Subcutaneous abdominal adipose tissue (tissue), 5 donors: Measurements from ENCODE around the gene TIMM17B.

ENCODE experiments used
- H3K27ac ChIP-seq: one replicate; pipeline ENCODE4 v1.7.0; 2013; ENCODE audit warnings: low read depth, mild to moderate bottlenecking, inconsistent platforms, low read length, moderate library complexity
- H3K27me3 ChIP-seq, 5 donors: one replicate each; pipeline ENCODE4 v1.7.0; 2013; ENCODE audit warnings: low read length in 5 of 5, inconsistent platforms in 1 of 5; ENCODE audit not compliant: control insufficient read depth in 5 of 5, insufficient read depth in 4 of 5
- H3K36me3 ChIP-seq, 5 donors: one replicate each; pipeline ENCODE4 v1.7.0; 2013; ENCODE audit warnings: low read length in 5 of 5; ENCODE audit not compliant: control insufficient read depth in 5 of 5, insufficient read depth in 5 of 5
- H3K4me1 ChIP-seq, 5 donors: one replicate each; pipeline ENCODE4 v1.7.0; 2013; ENCODE audit warnings: low read length in 5 of 5, mild to moderate bottlenecking in 3 of 5, moderate library complexity in 1 of 5; ENCODE audit not compliant: control insufficient read depth in 5 of 5, insufficient read depth in 5 of 5
- H3K4me3 ChIP-seq, 5 donors: one replicate each; pipeline ENCODE4 v1.7.0; 2013; ENCODE audit warnings: low read length in 5 of 5, low read depth in 1 of 5
- H3K9ac ChIP-seq, 5 donors: one replicate each; pipeline ENCODE4 v1.7.0; 2013; ENCODE audit warnings: low read length in 5 of 5, mild to moderate bottlenecking in 4 of 5, moderate library complexity in 3 of 5
- H3K9me3 ChIP-seq, 5 donors: one replicate each; pipeline ENCODE4 v1.7.0; 2013; ENCODE audit warnings: low read length in 5 of 5; ENCODE audit not compliant: control insufficient read depth in 5 of 5
- donor health status: healthy.
- donor health status: healthy.
- donor health status: healthy.
- donor health status: healthy.
- donor health status: healthy.

The TIMM17B gene

GRCh38 chrX:48919360-48919841, 21.8 kb upstream of the TIMM17B start:
- peaks cover 0 to 27% (median 26%) of the 10 kb centered on the region in 5 donors for H3K4me1 ChIP-seq
- no peaks in the 10 kb centered on the region for H3K9me3 ChIP-seq
- H3K4me3 ChIP-seq, result peak overlapping the region; percentile 43 to 64 (median 58)
- peak overlapping the region in 2 of 5 donors; percentile 17 to 45 for H3K9ac ChIP-seq
- peaks cover 0 to 17% (median 3%) of the 10 kb centered on the region in 5 donors for H3K27me3 ChIP-seq
- H3K36me3 ChIP-seq, result peaks cover 0 to 37% (median 23%) of the 10 kb centered on the region in 5 donors
- H3K27ac ChIP-seq, result peak overlapping the region; percentile 30

- Histone ChIP-seq H3K27me3 (peaks cover 0 to 12% (median 4%) of the 10 kb centered on the region in 5 donors), H3K4me1 (peaks cover 0 to 27% (median 26%) of the 10 kb centered on the region in 5 donors), H3K9ac (peak within 1 kb of the TSS in 2 of 5 donors; percentile 17 to 45), H3K4me3 (peak within 1 kb of the TSS; percentile 43 to 64 (median 58)), H3K9me3 (no peaks in the 10 kb centered on the region), H3K36me3 (peaks cover 0 to 37% (median 19%) of the 10 kb centered on the region in 5 donors), H3K27ac (peak within 1 kb of the TSS; percentile 41)
Measured at GRCh38 chrX:48918643-48919340, 21.2 kb upstream of the TIMM17B start, which contains the start of gene PIM2. Gene PIM2, minus strand, starts transcription at chrX:48919024. Its CDS starts 190 bp downstream, at chrX:48918834.

GRCh38 chrX:48918301-48918642, 20.7 kb upstream of the TIMM17B start:
- H3K9me3 ChIP-seq, result no peaks in the 10 kb centered on the region
- peaks cover 0 to 36% (median 14%) of the 10 kb centered on the region in 5 donors for H3K36me3 ChIP-seq
- peak overlapping the region; percentile 41 for H3K27ac ChIP-seq
- H3K27me3 ChIP-seq, result peaks cover 0 to 8% (median 4%) of the 10 kb centered on the region in 5 donors
- peak overlapping the region in 1 of 5 donors; percentile 45 for H3K9ac ChIP-seq
- H3K4me3 ChIP-seq, result peak overlapping the region; percentile 23 to 64 (median 57)
- peaks cover 0 to 27% (median 26%) of the 10 kb centered on the region in 5 donors for H3K4me1 ChIP-seq

GRCh38 chrX:48917139-48918001, 19.8 kb upstream of the TIMM17B start:
- peaks cover 0 to 28% (median 26%) of the 10 kb centered on the region in 5 donors for H3K4me1 ChIP-seq
- peak overlapping the region in 4 of 5 donors; percentile 11 to 64 (median 51) for H3K4me3 ChIP-seq
- no peaks in the 10 kb centered on the region for H3K9me3 ChIP-seq
- peaks cover 0 to 27% (median 6%) of the 10 kb centered on the region in 5 donors for H3K36me3 ChIP-seq
- no peak overlapping the region for H3K9ac ChIP-seq
- no peak overlapping the region for H3K27ac ChIP-seq
- H3K27me3 ChIP-seq, result peaks cover 0 to 8% (median 4%) of the 10 kb centered on the region in 5 donors

DNA sequence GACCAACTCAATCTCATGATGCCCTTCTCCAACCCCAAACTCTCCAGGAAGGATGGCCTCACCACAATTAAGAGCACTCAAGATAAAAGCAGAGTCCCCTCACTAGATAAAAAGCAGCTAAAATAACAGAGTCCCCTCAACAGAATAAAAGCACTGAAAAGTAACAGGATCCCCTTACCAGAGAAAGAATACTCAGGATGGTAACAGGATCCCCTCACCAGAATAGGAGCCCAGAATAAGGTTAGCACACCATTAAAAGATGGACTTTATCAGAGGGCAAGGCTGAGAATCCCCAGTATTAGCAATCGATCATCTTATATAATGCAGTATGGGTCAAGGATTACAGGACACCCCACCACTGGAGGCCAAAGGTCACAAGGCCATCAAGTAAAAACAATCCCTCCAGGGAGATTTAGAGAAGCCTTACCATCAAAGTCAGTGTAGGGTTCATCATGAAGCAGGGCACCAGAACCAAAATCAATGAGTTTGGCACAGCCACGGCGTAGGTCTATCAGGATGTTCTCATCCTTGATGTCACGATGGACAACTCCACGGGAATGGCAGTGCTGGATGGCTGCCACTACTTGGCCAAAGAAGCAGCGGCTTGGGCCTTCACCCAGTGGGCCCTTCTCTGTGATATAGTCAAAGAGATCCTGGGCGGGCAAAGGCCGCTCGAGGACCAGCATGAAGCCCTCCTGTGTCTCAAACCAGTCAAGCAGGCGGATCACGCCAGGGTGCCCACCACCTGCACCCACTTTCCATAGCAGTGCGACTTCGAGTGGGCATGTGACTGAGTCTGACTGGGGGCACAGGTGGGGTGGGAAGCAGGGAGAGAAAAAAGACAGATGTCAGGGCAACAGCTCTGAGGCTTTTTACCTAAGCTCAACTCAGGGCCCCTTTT, 17.3 kb upstream of the TIMM17B start:
- Histone ChIP-seq H3K27ac (no peak overlapping the region), H3K9me3 (peaks cover 0 to 3% (median 0%) of the 10 kb centered on the region in 5 donors), H3K4me3 (no peak overlapping the region), H3K9ac (no peak overlapping the region), H3K27me3 (peaks cover 0 to 6% (median 2%) of the 10 kb centered on the region in 5 donors), H3K36me3 (peaks cover 0 to 17% (median 2%) of the 10 kb centered on the region in 5 donors), H3K4me1 (peaks cover 2 to 43% (median 34%) of the 10 kb centered on the region in 5 donors)

DNA sequence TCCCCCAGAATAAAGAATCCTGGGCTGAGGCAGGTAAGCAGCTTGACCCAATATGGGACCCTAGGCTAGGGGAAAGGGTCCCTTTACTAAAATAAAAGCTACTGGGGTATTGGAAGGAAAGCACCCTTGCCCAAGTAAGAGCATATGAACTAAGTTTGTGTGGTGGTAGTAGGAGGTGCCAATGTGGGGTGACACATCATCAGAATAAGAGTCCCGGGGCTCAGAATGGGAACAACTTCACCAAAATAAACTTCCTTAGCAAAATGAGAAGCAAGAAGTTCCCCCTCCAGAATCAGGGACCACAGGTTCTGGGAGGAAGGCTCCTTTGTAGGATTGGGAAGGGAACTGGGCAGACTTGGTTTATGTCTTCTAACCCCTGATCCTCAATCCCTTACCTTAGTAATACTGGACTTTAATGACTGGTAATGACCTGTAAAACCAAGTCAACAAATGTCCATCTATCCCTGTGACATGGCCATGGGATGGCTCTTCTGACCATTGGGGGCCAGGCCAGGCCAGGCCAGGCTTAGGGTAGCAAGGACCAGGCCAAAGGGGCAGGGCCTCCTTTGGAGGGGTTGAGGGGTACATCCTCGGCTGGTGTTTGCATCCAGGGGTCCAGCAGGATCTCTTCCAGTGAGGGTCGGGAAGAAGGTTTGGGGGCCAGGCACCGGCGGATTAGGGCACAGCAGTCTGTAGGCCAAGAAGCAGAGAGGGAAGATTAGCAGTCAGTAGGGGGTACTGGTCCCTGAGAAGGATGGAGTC, 16.2 kb upstream of the TIMM17B start:
- Histone ChIP-seq H3K4me1 (peaks cover 2 to 35% (median 25%) of the 10 kb centered on the region in 5 donors), H3K9me3 (peaks cover 0 to 3% (median 0%) of the 10 kb centered on the region in 5 donors), H3K4me3 (no peak overlapping the region), H3K27me3 (peaks cover 0 to 4% (median 2%) of the 10 kb centered on the region in 5 donors), H3K27ac (no peak overlapping the region), H3K9ac (no peak overlapping the region), H3K36me3 (peaks cover 0 to 21% (median 6%) of the 10 kb centered on the region in 5 donors)

DNA sequence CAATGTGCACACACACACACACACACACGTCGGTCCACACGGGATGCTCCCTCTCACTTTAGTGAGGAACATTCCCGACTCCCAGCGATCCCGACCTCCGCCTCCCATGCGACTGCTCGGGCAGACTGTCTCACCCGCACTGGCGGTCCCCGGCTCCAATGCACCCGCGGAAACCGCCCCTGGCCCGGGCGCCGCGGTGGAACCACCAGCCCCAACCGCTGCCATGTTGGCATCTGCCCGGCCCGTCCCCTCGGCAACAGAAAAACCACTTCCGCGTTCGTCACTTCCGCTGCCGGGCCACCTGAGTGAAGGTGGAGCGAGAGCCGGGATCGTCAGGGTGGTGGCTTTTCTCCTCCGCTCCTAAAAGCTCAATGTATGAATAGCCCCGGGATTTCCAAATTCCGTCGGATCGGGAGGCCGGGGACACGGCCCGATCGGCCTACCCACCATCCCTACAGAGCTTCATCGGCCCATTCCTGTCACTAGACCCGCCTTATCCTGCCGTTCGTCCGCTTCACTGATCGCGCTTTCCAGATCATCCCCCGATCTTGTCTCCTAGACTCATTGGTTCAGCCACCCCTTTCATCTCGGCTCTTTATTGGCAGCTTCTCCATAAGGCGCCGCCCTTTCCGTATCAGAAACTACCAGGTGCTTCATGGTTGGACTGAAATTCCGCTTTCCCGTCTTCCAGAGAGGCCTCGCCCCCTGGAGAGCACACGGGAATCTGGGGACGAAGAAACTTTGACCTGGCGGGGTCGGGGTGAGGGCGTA, 14.0 kb upstream of the TIMM17B start, which contains the start of gene SLC35A2:
TSS of gene SLC35A2 (minus strand) at position 235 of the 771 bp plus-strand sequence. CDS start at position 225, 10 bp downstream.
- peak within 1 kb of the TSS in 4 of 5 donors; percentile 57 to 86 (median 68) for H3K9ac ChIP-seq
- H3K36me3 ChIP-seq, result peaks cover 0 to 27% (median 9%) of the 10 kb centered on the region in 5 donors
- H3K27me3 ChIP-seq, result peaks cover 0 to 4% (median 0%) of the 10 kb centered on the region in 5 donors
- peaks cover 0 to 3% (median 0%) of the 10 kb centered on the region in 5 donors for H3K9me3 ChIP-seq
- H3K27ac ChIP-seq, result no peak within 1 kb of the TSS
- peaks cover 2 to 16% (median 12%) of the 10 kb centered on the region in 5 donors for H3K4me1 ChIP-seq
- peak within 1 kb of the TSS; percentile 74 to 87 (median 81) for H3K4me3 ChIP-seq

DNA sequence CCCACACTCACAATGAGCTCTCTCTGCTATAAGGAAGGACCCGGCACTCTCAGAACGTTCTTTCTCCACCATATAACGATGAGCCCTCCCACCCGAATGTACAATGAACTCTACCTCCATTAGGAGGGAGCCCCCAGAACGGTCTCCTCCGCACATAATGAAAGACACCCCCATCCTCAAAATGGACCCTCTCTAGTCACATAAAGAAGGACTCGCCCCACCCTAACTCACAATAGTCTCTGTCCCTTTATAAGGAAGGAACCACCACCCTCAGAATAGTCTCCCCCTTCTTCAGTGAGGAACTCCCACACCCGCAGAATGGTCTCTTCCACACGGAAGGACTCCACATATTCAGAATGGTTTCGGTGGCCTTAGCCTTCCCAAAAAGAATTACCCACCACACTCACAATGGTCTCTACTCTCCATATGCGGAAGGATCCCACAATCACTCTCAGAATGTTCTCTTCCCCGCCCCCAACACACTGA, 13.4 kb upstream of the TIMM17B start:
- peaks cover 0 to 4% (median 2%) of the 10 kb centered on the region in 5 donors for H3K27me3 ChIP-seq
- peak overlapping the region; percentile 74 to 87 (median 81) for H3K4me3 ChIP-seq
- peaks cover 0 to 33% (median 9%) of the 10 kb centered on the region in 5 donors for H3K36me3 ChIP-seq
- peaks cover 2 to 16% (median 12%) of the 10 kb centered on the region in 5 donors for H3K4me1 ChIP-seq
- H3K9ac ChIP-seq, result peak overlapping the region in 4 of 5 donors; percentile 57 to 86 (median 68)
- H3K27ac ChIP-seq, result no peak overlapping the region
- peaks cover 0 to 5% (median 0%) of the 10 kb centered on the region in 5 donors for H3K9me3 ChIP-seq
